ENCODE results near the gene TMC2. TPM values are rescaled to one million over a fixed set of nuclear protein-coding genes. Genes with fewer than 3 reads are reported as not detected.

Gene TMC2
- total RNA-seq, 2 donors from 2014 or later: 0.24 TPM; not detected in 1

DNA sequence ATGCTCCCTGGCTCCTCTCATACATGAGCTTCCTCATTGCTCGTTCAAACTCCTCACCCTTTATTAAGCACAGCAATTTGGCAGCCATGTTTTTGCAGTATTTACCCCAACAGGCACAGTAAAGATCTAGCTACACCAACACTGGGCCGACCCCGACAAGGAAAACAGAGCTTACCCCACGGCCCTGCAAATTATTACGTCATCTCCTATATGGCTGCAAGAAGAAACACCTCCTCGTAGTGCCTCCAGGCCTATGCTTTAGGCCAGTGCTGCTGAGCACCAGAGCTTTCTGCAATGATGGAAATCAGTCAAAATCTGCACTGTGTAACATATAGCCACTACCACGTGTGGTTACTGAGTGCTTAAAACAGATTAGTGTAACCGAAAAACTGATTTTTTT is 26.7 kb downstream of the TMC2 start:
- Histone ChIP-seq H3K27ac (ENCODE audit: low read depth, low read length) (no peak overlapping the region), H3K4me3 (ENCODE audit: low read length) (no peak overlapping the region), H3K9me3 (ENCODE audit: control insufficient read depth, low read length) (no peaks in the 10 kb centered on the region), H3K27me3 (ENCODE audit: control insufficient read depth, insufficient read depth, low read length, poor library complexity, severe bottlenecking) (peaks cover 49% of the 10 kb centered on the region), H3K9ac (ENCODE audit: extremely low read depth, low read length, poor library complexity, severe bottlenecking) (no peak overlapping the region), H3K36me3 (ENCODE audit: control insufficient read depth, insufficient read depth, low read length) (no peaks in the 10 kb centered on the region), H3K4me1 (ENCODE audit: control insufficient read depth, insufficient read depth, low read length) (no peaks in the 10 kb centered on the region)
- Mint-ChIP-seq H3K4me3 (no peak overlapping the region), H3K4me1 (no peaks in the 10 kb centered on the region), H3K36me3 (ENCODE audit: low read depth) (no peaks in the 10 kb centered on the region), H3K27me3 (ENCODE audit: insufficient read depth) (peaks cover 71% of the 10 kb centered on the region), H3K27ac (no peak overlapping the region), H3K9me3 (no peaks in the 10 kb centered on the region)
- 82 to 100% methylated on average over 1 to 7 of the region's 8 CpGs for WGBS, 2 experiments (ENCODE audit: insufficient coverage in 1 of 2, insufficient read length in 1 of 2)
- TF ChIP-seq, protein P1, sequence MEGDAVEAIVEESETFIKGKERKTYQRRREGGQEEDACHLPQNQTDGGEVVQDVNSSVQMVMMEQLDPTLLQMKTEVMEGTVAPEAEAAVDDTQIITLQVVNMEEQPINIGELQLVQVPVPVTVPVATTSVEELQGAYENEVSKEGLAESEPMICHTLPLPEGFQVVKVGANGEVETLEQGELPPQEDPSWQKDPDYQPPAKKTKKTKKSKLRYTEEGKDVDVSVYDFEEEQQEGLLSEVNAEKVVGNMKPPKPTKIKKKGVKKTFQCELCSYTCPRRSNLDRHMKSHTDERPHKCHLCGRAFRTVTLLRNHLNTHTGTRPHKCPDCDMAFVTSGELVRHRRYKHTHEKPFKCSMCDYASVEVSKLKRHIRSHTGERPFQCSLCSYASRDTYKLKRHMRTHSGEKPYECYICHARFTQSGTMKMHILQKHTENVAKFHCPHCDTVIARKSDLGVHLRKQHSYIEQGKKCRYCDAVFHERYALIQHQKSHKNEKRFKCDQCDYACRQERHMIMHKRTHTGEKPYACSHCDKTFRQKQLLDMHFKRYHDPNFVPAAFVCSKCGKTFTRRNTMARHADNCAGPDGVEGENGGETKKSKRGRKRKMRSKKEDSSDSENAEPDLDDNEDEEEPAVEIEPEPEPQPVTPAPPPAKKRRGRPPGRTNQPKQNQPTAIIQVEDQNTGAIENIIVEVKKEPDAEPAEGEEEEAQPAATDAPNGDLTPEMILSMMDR (conservative IDR thresholded peaks at IDR 0.05): no peak
- no peak for DNase-seq

- peaks cover 48% of the 10 kb centered on the region for H3K27me3 ChIP-seq (ENCODE audit: control insufficient read depth, insufficient read depth, low read length, poor library complexity, severe bottlenecking)
Measured at GRCh38 chr20:2564406-2564805, 28.0 kb downstream of the TMC2 start.

DNA sequence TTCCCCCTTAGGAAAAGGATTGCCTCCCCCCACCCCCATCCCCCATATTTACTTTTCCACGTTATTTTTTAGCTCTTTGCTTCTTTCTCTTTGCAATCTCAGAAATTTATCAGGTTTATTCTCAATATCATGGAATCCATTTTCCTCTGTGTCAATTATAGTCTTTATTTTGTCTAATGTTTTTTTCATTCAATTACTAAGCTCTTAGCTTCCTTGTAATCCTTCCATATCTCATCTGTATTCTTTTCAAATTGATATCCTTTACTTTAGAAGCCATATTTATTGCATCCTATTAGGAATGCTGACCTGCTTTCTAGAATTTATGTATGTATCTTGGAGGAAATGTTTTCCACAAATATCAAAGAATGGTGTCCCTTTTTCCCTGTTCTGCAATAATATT is 39.3 kb downstream of the TMC2 start:
- no peak overlapping the region for H3K4me3 ChIP-seq (ENCODE audit: low read length)
- TF ChIP-seq, protein P1 (conservative IDR thresholded peaks at IDR 0.05): no peak
- H3K4me1 ChIP-seq (ENCODE audit: control insufficient read depth, insufficient read depth, low read length): peaks cover 4% of the 10 kb centered on the region
- Mint-ChIP-seq H3K4me3 (no peak overlapping the region), H3K9me3 (no peaks in the 10 kb centered on the region), H3K4me1 (peaks cover 9% of the 10 kb centered on the region), H3K36me3 (ENCODE audit: low read depth) (no peaks in the 10 kb centered on the region), H3K27ac (no peak overlapping the region), H3K27me3 (ENCODE audit: insufficient read depth) (peaks cover 22% of the 10 kb centered on the region)
- no peak overlapping the region for H3K9ac ChIP-seq (ENCODE audit: extremely low read depth, low read length, poor library complexity, severe bottlenecking)
- no peaks in the 10 kb centered on the region for H3K36me3 ChIP-seq (ENCODE audit: control insufficient read depth, insufficient read depth, low read length)
- H3K27me3 ChIP-seq (ENCODE audit: control insufficient read depth, insufficient read depth, low read length, poor library complexity, severe bottlenecking): peaks cover 7% of the 10 kb centered on the region
- no peak for DNase-seq
- WGBS, 2 experiments (ENCODE audit: insufficient coverage in 1 of 2, insufficient read length in 1 of 2): 69% methylated on average over 1 of the region's 1 CpG; no CpG with 5 or more reads in 1 of the 2 experiments
- peak overlapping the region; percentile 32 for H3K27ac ChIP-seq (ENCODE audit: low read depth, low read length)
- no peaks in the 10 kb centered on the region for H3K9me3 ChIP-seq (ENCODE audit: control insufficient read depth, low read length)

More at GRCh38 chr20:2564406-2564805, 28.0 kb downstream of the TMC2 start:
- DNase-seq: peak; percentile 56
- H3K36me3 Mint-ChIP-seq (ENCODE audit: low read depth): no peaks in the 10 kb centered on the region
- TF ChIP-seq, protein P1 (conservative IDR thresholded peaks at IDR 0.05): peak; percentile 32
- no peaks in the 10 kb centered on the region for H3K4me1 ChIP-seq (ENCODE audit: control insufficient read depth, insufficient read depth, low read length)
- no peaks in the 10 kb centered on the region for H3K9me3 Mint-ChIP-seq
- no peak overlapping the region for H3K4me3 Mint-ChIP-seq
- no peaks in the 10 kb centered on the region for H3K36me3 ChIP-seq (ENCODE audit: control insufficient read depth, insufficient read depth, low read length)
- H3K4me3 ChIP-seq (ENCODE audit: low read length): no peak overlapping the region
- no peak overlapping the region for H3K27ac ChIP-seq (ENCODE audit: low read depth, low read length)
- H3K9me3 ChIP-seq (ENCODE audit: control insufficient read depth, low read length): no peaks in the 10 kb centered on the region
- H3K9ac ChIP-seq (ENCODE audit: extremely low read depth, low read length, poor library complexity, severe bottlenecking): no peak overlapping the region
- H3K27ac Mint-ChIP-seq: no peak overlapping the region
- H3K4me1 Mint-ChIP-seq: no peaks in the 10 kb centered on the region
- H3K27me3 Mint-ChIP-seq (ENCODE audit: insufficient read depth): peaks cover 70% of the 10 kb centered on the region
- WGBS, 2 experiments (ENCODE audit: insufficient coverage in 1 of 2, insufficient read length in 1 of 2): 71 to 87% methylated on average over 1 to 4 of the region's 4 CpGs
